ENCODE results near the gene OR4C45.
"Not testable (repeated sequence)": the region's sequence is repeated elsewhere in the genome, so short reads cannot be mapped to it uniquely, and the experiment has no call there.

The OR4C45 gene

GRCh38 chr11:50032574-50032973 lies at the start of gene OR4C45:
TSS of gene OR4C45 (plus strand) at chr11:50032874.
- DNase-seq (ENCODE audit: low read depth): no peak

DNA sequence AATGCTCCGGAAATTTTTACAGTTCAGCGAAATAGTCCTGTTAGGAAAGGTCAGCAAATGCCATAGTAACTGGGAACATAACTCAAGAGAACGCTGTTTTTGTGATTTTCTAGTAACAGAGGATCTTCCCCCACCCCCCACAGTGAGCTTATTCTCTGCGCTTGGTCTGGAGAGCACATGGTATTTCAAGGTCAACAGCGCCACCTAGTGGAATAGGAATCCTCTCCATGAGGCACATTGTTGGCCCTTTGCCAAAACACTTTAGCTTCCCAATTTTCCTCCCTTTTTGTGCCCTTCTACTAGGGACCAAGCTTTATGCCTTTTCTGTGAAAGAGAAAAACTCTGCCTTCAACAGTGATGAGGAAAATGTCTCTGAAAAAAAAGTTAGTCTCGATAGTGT lies 37.1 kb upstream of the OR4C45 start:
- DNase-seq (ENCODE audit: low read depth): no peak

GRCh38 chr11:50030193-50030592 lies 2.5 kb upstream of the OR4C45 start:
- no peak for DNase-seq (ENCODE audit: low read depth)

DNA sequence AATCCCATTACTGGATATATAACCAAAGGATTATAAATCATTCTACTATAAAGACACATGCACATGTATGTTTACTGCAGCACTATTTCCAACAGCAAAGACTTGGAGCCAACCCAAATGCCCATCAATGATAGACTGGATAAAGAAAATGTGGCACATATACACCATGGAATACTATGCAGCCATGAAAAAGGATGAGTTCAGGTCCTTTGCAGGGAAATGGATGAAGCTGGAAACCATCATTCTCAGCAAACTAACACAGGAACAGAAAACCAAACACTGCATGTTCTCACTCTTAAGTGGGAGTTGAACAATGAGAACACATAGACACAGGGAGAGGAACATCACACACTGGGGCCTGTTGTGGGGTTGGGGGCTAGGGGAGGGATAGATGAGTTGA lies 3.6 kb downstream of the OR4C45 start:
- DNase-seq (ENCODE audit: low read depth): not testable (repeated sequence)

DNA sequence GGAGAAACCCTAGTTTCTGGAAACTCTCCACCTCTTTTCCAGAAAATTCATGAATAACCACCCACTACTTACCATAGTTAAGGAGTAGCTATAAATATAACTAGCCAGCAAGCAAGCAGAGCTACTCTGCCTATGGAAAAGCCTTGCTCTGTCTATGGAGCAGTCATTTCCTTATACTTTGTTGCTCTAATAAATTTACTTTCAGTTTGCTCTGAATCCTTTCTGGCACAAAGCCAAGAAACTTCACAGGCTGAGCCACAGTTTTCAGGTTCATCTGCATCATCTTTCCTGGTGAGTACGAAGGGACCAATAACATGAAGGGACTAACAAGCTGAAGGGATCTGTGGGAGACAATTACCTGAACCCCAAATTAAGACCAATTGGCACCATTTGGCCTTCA lies 4.6 kb downstream of the OR4C45 start:
- DNase-seq (ENCODE audit: low read depth): no peak

GRCh38 chr11:50044647-50045046 lies 12.0 kb downstream of the OR4C45 start:
- no peak for DNase-seq (ENCODE audit: low read depth)

DNA sequence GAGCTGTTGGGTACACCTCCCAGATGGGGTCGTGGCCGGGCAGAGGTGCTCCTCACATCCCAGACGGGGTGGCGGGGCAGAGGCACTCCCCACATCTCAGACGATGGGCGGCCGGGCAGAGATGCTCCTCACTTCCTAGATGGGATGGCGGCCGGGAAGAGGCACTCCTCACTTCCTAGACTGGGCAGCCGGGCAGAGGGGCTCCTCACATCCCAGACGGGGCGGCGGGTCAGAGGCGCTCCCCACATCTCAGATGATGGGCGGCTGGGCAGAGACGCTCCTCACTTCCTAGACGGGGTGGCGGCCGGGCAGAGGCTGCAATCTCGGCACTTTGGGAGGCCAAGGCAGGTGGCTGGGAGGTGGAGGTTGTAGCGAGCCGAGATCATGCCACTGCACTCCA lies 30.4 kb downstream of the OR4C45 start:
- DNase-seq (ENCODE audit: low read depth): not testable (repeated sequence)

DNA sequence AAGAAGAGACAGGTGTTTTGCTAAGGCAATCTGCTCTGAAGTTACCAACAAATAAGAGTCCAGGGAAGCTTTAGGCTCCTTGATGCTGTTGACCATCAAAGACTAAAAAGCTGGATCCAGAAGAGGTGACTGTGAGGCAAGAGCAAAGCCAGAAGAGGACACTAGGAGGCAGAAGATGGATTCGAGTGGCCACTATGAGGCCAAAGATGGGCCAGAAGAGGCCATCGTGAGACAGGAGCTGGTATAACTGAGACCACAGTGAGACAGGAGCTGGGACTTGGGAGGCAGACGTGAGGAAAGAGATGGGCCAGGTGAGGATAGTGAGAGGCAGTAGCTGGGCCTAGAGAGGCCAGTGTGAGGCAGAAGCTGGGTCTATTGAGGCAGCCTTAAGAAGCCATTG lies 37.7 kb downstream of the OR4C45 start:
- DNase-seq (ENCODE audit: low read depth): no peak

- DNase-seq (ENCODE audit: low read depth): no peak
These were observed 39.0 kb downstream of the OR4C45 start for GRCh38 chr11:50071584-50072225.

DNA sequence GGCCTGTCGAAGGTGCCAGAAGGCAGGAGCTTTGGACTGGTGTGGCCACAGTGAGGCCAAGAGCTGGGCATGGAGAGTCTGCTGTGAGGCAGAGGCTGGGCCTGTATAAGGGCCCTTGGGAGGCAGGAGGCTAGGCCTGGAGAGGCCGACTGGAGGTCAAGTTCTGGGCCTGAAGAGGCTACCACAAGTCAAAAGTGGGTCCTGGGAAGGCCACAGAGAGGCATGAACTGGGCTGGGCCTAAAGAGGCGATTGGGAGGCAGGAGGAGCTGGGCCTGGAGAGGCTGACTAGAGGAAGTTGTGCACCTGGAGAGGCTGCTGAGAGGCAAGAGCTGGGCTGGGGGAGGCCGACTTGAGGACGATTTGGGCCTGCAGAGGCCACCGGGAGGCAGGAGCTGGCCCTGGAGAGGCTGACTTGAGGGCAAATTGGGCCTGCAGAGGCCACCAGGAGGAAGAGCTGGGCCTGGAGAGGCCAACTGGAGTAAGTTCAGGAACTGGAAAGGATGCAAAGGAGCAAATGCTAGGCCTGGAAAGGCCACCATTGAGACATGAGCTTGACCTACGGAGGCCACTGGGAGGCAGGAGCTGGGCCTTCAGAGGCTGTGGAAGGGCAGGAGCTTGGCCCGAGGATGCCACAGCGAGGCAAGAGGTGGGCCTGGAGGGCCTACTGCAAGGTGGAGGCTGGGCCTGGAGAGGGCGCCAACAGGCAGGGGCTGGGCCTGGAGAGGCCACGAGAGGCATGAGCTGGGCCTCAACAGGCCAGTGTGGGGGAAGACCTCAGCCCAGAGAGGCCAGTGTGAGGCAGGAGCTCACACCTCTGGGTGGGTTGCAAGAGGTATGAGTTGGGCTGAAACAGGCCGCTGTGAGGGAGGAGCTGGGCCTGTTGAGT lies 39.8 kb downstream of the OR4C45 start:
- DNase-seq (ENCODE audit: low read depth): no peak

GRCh38 chr11:50073113-50074105 lies 40.7 kb downstream of the OR4C45 start:
- DNase-seq (ENCODE audit: low read depth): no peak

DNA sequence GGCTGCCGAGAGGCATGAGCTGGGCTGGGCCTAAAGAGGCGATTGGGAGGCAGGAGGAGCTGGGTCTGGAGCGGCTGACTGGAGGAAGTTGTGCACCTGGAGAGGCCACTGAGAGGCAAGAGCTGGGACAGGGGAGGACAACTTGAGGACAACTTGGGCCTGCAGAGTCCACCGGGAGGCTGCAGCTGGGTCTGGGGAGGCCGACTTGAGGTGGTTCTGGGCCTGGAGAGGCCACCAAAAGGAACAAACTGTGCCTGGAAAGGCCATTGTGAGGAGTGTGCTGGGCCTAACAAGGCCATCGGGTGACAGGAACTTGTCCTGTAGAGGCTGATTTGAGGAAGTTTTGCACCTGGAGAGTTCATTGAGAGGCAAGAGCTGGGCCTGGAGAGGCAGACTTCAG lies 41.5 kb downstream of the OR4C45 start:
- no peak for DNase-seq (ENCODE audit: low read depth)

GRCh38 chr11:50075856-50076255 lies 43.2 kb downstream of the OR4C45 start:
- no peak for DNase-seq (ENCODE audit: low read depth)

DNA sequence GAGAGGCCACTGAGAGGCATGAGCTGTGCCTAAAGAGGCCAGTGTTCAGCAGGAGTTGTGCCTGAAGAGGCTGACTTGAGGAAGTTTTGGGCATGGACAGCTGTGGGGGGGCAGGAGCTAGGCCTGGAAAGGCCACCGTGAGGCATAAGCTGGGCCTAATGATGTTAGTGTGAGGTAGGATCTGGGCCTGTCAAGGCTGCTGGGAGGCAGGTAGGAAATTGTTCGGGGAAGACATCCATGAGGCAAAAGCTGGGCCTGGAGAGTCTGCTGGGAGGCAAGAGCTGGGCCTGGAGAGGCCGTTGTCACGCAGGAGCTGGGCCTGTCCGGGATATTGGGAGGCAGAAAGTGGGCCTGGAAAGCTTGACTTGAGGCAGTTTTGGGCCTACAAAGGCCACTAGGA lies 44.9 kb downstream of the OR4C45 start:
- DNase-seq (ENCODE audit: low read depth): no peak

DNA sequence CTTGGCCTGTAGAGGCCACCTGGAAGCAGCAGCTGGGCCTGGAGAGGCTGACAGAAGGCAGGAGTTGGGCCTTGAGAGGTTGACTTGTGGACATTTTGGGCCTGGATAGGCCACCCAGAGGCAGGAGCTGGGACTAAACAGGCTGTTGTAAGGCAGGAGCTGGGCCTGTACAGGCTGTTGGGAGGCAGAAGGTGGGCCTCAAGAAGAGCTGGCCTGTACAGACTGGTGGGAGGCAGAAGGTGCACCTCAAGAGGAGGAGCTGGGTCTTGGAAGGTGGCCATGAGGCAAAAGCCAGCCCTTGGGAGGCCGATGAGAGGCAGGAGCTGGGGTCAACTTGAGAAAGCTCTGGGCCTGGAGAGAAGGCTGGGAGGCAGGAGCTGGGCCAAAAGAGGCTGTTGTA lies 45.3 kb downstream of the OR4C45 start:
- DNase-seq (ENCODE audit: low read depth): no peak

DNA sequence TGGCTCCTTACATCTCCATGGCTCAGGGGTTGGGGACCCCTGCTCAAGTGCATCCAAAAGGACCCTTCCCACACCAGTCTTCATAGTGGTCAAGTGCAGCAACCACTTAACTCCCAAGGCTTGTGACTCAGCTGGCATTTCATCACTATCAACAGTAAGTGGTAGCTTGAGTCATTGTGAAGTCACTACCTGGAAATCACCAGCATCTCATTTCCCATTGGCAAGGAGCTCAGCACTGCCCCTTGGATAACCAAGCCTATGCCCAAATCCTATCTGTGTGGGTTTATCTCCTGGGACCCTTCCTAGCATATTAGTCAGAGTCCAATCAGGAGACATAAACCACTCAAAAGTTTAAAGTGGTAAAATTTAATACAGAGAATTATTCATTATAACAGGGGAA lies 46.3 kb downstream of the OR4C45 start:
- DNase-seq (ENCODE audit: low read depth): not testable (repeated sequence)

GRCh38 chr11:50080256-50080655 lies 47.6 kb downstream of the OR4C45 start:
- DNase-seq (ENCODE audit: low read depth): no peak

Data from stimulated activated CD4-positive, alpha-beta T cell treated with anti-CD3 and anti-CD28 coated beads, Interleukin-2, amount 100 ng/mL, for 4 hours (primary cell).